ENCODE data around the gene TMEM131L. TPM values are rescaled to one million over a fixed set of nuclear protein-coding genes. Genes with fewer than 3 reads are reported as not detected.
"Not testable (repeated sequence)": the region's sequence is repeated elsewhere in the genome, so short reads cannot be mapped to it uniquely, and the experiment has no call there.

Gene TMEM131L
- total and polyA plus RNA-seq, 9 donors, result 3.6 to 18.4 (median 10.7) TPM

DNA sequence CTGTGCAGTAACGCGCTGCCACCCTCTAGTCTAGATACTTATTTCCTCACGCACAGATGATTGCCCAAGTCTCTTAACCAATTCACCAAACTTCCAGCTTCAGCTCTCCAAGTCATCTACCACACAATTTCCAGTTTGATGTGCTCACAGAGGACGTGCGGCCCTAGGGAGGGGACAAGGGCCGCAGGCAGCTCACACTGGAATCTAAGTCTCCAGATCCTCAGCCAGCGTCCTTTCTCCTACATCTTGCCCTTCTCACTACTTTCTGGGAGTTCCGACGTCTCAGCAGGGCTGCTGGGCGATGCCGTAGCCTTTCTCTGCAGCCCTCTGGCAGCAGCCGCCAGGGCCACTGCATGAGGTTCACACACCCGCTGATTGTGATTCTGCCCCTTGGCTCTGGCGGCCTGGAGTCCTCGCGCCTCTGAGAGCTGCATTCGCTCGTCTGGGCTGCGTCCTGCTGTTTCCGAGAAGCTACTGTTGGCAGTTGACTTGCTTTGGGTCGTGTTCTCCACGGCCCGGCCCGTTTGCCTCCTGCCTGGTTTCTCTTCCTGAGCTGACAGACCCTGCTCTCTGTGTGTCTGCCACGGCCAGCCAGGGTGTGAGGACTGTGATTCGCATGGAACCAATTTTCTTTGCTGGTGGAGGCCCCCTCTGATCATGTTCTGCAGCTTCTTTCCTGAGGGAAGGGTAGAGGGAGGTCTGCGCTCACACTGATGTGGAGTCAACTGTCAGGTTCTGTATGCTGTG is 14.1 kb upstream of the TMEM131L start:
- TF ChIP-seq EP300 (IDR thresholded peaks at IDR 0.05) (no peak), POLR2A (IDR thresholded peaks at IDR 0.05) (no peak)
- TF ChIP-seq, protein P1, sequence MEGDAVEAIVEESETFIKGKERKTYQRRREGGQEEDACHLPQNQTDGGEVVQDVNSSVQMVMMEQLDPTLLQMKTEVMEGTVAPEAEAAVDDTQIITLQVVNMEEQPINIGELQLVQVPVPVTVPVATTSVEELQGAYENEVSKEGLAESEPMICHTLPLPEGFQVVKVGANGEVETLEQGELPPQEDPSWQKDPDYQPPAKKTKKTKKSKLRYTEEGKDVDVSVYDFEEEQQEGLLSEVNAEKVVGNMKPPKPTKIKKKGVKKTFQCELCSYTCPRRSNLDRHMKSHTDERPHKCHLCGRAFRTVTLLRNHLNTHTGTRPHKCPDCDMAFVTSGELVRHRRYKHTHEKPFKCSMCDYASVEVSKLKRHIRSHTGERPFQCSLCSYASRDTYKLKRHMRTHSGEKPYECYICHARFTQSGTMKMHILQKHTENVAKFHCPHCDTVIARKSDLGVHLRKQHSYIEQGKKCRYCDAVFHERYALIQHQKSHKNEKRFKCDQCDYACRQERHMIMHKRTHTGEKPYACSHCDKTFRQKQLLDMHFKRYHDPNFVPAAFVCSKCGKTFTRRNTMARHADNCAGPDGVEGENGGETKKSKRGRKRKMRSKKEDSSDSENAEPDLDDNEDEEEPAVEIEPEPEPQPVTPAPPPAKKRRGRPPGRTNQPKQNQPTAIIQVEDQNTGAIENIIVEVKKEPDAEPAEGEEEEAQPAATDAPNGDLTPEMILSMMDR (IDR thresholded peaks at IDR 0.05), result no peak
- Histone ChIP-seq H3K27me3 (no peaks in the 10 kb centered on the region), H3K4me3 (no peak overlapping the region), H3K9me3 (no peaks in the 10 kb centered on the region), H3K36me3 (no peaks in the 10 kb centered on the region), H3K27ac (no peak overlapping the region), H3K4me1 (ENCODE audit: insufficient read depth) (peaks cover 2% of the 10 kb centered on the region)
- intact Hi-C loops (cut with DNase I), result loop anchor here in 1 of 4 donors (10.0 kb wide), 1 partner anchor 107 kb away; the partner anchor contains the start of gene MND1
- no peak for DNase-seq
- WGBS, 3 donors, result 90 to 93% (median 92%) methylated on average over 27 of the region's 27 CpGs

DNA sequence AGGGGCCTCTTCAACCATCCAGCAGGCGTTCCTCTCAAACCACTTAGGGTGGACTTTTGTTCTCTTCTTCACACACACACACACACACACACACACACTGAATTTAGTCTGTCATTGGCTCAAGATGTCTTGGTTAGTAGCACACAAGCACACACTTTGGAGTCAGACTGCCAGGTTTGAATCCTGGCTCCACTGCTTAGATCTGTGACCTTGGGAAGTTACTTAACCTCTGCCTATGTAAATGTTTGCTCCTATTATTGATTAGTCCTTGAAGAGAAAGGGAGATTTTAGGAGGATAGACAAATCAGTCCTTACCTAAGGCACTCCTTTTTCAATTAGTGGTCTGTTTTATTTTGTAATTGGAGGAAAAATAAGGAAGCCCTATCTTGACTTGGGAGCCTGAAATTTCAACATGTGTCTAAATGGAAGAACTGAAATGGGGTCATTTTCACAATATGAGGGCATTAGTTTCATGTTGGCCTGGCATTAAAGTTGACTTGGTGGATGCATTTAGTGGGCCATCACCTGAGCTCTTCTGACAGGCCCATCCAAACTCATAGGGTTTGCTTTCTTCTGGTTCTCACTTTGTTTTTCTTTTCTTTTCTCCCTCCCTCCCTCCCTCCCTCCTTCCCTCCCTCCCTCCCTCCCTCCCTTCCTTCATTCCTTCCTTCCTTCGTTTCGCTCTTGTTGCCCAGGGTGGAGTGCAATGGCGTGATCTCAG is 13.3 kb upstream of the TMEM131L start:
- H3K4me1 ChIP-seq (ENCODE audit: insufficient read depth), result peaks cover 2% of the 10 kb centered on the region
- no peak for DNase-seq
- 92 to 98% (median 96%) methylated on average over 4 of the region's 4 CpGs for WGBS, 3 donors
- TF ChIP-seq, protein P1 (IDR thresholded peaks at IDR 0.05), result no peak
- no peak for TF ChIP-seq POLR2A (IDR thresholded peaks at IDR 0.05)
- no peak for TF ChIP-seq EP300 (IDR thresholded peaks at IDR 0.05)
- no peak overlapping the region for H3K27ac ChIP-seq
- H3K4me3 ChIP-seq, result no peak overlapping the region
- no peaks in the 10 kb centered on the region for H3K36me3 ChIP-seq
- intact Hi-C loops (cut with DNase I), result loop anchor here in 1 of 4 donors (10.0 kb wide), 1 partner anchor 108 kb away; the partner anchor contains the start of gene MND1
- H3K9me3 ChIP-seq, result no peaks in the 10 kb centered on the region
- H3K27me3 ChIP-seq, result no peaks in the 10 kb centered on the region

DNA sequence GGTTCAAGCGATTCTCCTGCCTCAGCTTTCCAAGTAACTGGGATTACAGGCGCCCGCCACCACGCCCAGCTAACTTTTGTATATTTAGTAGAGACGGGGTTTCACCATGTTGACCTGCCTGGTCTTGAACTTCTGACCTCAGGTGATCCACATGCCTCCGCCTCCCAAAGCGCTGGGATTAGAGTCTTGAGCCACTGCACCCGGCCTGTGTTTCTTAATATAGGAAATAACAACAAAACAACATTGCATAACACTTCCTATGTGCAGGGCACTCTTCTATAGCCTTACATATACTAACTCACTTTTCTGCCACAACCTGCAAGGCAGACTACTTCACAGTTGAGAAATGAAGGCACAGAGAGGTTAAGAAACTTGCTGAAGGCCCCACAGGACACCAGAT is 12.8 kb upstream of the TMEM131L start:
- intact Hi-C loops (cut with DNase I), result loop anchor here in 1 of 4 donors (10.0 kb wide), 1 partner anchor 109 kb away; the partner anchor contains the start of gene MND1
- H3K27ac ChIP-seq, result no peak overlapping the region
- no peaks in the 10 kb centered on the region for H3K9me3 ChIP-seq
- DNase-seq, result no peak
- 95 to 97% (median 96%) methylated on average over 8 of the region's 8 CpGs for WGBS, 3 donors
- H3K27me3 ChIP-seq, result no peaks in the 10 kb centered on the region
- TF ChIP-seq EP300 (IDR thresholded peaks at IDR 0.05) (no peak), POLR2A (IDR thresholded peaks at IDR 0.05) (no peak)
- TF ChIP-seq, protein P1 (IDR thresholded peaks at IDR 0.05), result no peak
- H3K4me3 ChIP-seq, result no peak overlapping the region
- peaks cover under 1% of the 10 kb centered on the region for H3K4me1 ChIP-seq (ENCODE audit: insufficient read depth)
- no peaks in the 10 kb centered on the region for H3K36me3 ChIP-seq

DNA sequence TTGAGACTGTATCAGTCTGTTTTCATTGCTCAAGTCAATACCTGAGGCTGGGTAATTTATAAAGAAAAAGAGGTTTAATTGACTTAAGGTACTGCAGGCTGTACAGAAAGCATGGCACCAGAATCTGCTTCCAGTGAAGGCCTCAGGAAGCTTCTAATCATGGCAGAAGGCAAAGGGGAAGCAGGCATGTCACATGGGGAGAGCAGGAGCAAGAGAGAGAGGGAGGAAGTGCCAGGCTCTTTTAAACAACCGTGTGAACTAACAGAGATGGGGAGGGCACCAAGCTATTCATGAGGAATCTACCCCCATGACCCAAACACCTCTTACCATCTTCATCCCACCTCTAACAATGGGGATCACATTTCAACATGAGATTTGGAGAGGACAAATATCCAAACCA is 7.2 kb upstream of the TMEM131L start:
- H3K27ac ChIP-seq, result no peak overlapping the region
- WGBS, 3 donors, result 49 to 56% (median 56%) methylated on average over 1 of the region's 1 CpG
- TF ChIP-seq, protein P1 (IDR thresholded peaks at IDR 0.05), result no peak
- TF ChIP-seq EP300 (IDR thresholded peaks at IDR 0.05) (no peak), POLR2A (IDR thresholded peaks at IDR 0.05) (no peak)
- H3K9me3 ChIP-seq, result no peaks in the 10 kb centered on the region
- H3K4me3 ChIP-seq, result no peak overlapping the region
- no peaks in the 10 kb centered on the region for H3K4me1 ChIP-seq (ENCODE audit: insufficient read depth)
- DNase-seq, result no peak
- intact Hi-C loops (cut with DNase I), result loop anchor here in 1 of 4 donors (10.0 kb wide), 1 partner anchor 114 kb away; the partner anchor contains the start of gene MND1
- no peaks in the 10 kb centered on the region for H3K36me3 ChIP-seq
- H3K27me3 ChIP-seq, result no peaks in the 10 kb centered on the region

DNA sequence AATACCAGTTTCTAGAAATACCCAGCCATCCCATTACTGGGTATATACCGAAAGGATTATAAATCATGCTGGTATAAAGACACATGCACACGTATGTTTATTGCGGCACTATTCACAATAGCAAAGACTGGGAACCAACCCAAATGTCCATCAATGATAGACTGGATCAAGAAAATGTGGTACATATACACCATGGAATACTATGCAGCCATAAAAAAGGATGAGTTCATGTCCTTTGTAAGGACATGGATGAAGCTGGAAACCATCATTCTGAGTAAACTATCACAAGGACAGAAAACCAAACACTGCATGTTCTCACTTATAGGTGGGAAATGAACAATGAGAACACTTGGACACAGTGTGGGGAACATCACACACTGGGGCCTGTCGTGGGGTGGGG is 4.6 kb upstream of the TMEM131L start:
- H3K4me3 ChIP-seq; H3K36me3 ChIP-seq; DNase-seq; H3K9me3 ChIP-seq; H3K27ac ChIP-seq; H3K4me1 ChIP-seq (ENCODE audit: insufficient read depth); H3K27me3 ChIP-seq: not testable (repeated sequence)
- intact Hi-C loops (cut with DNase I), result loop anchor here in 2 of 4 donors (10.0 kb wide), 3 partner anchors 83 to 307 kb away; partner anchors contain the start of gene MND1 (in 1 of the 2)
- WGBS, 3 donors, result 93 to 96% (median 96%) methylated on average over 4 of the region's 4 CpGs
